ENCODE measurements around the gene ROBO1.
A peak's percentile ranks its signal among the peaks of the same experiment; 100 is the strongest.

Gene ROBO1

DNA sequence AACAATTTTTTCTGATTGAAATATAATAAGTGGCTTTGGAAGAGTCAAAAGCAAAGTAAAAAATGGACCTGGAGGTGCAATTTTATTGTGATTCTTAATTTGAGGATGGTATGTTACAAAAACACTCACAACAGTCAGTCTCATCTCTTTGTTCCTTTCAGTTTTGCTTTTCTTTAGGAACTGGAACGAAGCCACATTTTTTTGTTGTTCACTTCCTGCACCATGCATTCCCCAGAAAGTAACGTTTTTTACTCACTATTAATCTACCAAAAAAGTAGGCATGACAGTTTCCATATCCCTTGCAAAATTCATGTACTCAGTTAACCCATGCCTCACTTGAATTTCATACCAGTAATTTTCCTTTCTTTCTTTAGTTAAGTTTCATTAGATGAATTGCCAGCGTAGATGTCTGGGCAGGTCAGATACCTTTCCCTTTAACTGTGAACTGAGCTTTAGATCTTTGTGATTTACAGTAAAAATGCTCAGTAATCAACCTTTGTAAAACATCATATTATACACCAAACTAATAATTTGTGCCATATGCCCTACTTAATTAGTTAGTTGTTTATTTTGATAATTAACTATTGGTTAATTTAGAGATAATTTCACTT lies 384.3 kb downstream of the ROBO1 start:
- Histone ChIP-seq H4K20me1 (ENCODE audit: insufficient read depth, low read length) (no peaks in the 10 kb centered on the region), H3K4me3 (ENCODE audit: low read depth in 1 of 2, low read length in 2 of 2) (no peak overlapping the region), H3K27me3 (ENCODE audit: insufficient read depth, low read length, poor library complexity) (no peaks in the 10 kb centered on the region), H3K4me1 (ENCODE audit: insufficient read depth, low read length) (peaks cover 2% of the 10 kb centered on the region; the same call in 1 of the 2 replicates), H2AFZ (ENCODE audit: low read depth, low read length) (no peak overlapping the region), H3K27ac (ENCODE audit: low read length) (no peak overlapping the region), H3K9ac (ENCODE audit: low read depth, low read length) (no peak overlapping the region), H3K4me2 (ENCODE audit: insufficient read depth, low read length) (peak overlapping the region; percentile 25; the same call in 1 of the 2 replicates), H3K9me3 (ENCODE audit: insufficient read depth, low read length, severe bottlenecking) (no peaks in the 10 kb centered on the region), H3K79me2 (ENCODE audit: insufficient read depth, low read length) (no peaks in the 10 kb centered on the region), H3K36me3 (ENCODE audit: insufficient read depth, low read length) (no peaks in the 10 kb centered on the region)
- no peak for DNase-seq
- ATAC-seq (ENCODE audit: insufficient read depth, low read depth), result 0 out of 3 replicates have a peak, but pooled peaks have one; percentile 19
- TF ChIP-seq EZH2 (IDR thresholded peaks at IDR 0.05; ENCODE audit: borderline replicate concordance, low read depth, low read length, severe bottlenecking), result no peak
- TF ChIP-seq, protein P1, sequence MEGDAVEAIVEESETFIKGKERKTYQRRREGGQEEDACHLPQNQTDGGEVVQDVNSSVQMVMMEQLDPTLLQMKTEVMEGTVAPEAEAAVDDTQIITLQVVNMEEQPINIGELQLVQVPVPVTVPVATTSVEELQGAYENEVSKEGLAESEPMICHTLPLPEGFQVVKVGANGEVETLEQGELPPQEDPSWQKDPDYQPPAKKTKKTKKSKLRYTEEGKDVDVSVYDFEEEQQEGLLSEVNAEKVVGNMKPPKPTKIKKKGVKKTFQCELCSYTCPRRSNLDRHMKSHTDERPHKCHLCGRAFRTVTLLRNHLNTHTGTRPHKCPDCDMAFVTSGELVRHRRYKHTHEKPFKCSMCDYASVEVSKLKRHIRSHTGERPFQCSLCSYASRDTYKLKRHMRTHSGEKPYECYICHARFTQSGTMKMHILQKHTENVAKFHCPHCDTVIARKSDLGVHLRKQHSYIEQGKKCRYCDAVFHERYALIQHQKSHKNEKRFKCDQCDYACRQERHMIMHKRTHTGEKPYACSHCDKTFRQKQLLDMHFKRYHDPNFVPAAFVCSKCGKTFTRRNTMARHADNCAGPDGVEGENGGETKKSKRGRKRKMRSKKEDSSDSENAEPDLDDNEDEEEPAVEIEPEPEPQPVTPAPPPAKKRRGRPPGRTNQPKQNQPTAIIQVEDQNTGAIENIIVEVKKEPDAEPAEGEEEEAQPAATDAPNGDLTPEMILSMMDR (IDR thresholded peaks at IDR 0.05; ENCODE audit: borderline replicate concordance, extremely low read depth, low read length, poor library complexity, severe bottlenecking), result no peak

DNA sequence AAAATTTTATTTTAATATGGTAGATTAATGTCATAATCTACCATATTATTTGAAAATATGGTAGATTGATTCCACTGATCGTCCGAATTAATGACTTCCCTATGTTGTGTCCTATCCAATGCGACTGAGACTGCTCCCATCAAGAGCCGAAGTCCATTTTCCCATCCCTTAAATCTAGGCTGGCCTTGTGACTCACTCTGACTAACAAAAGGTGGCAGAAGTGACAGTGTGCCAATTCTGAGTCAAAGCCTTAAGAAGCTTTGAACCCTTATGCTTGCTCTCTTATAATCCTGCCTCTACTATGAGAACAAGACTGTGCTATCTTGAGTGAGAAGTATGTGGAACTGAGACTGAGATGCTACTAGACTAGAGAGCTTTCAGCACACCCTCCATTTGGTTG lies 387.2 kb downstream of the ROBO1 start:
- H3K27me3 ChIP-seq (ENCODE audit: insufficient read depth, low read length, poor library complexity), result no peaks in the 10 kb centered on the region
- H3K9ac ChIP-seq (ENCODE audit: low read depth, low read length), result no peak overlapping the region
- DNase-seq (no peak), ATAC-seq (ENCODE audit: insufficient read depth, low read depth) (no peak)
- H3K4me3 ChIP-seq (ENCODE audit: low read depth in 1 of 2, low read length in 2 of 2), result no peak overlapping the region
- no peak for TF ChIP-seq EZH2 (IDR thresholded peaks at IDR 0.05; ENCODE audit: borderline replicate concordance, low read depth, low read length, severe bottlenecking)
- TF ChIP-seq, protein P1 (IDR thresholded peaks at IDR 0.05; ENCODE audit: borderline replicate concordance, extremely low read depth, low read length, poor library complexity, severe bottlenecking), result no peak
- no peaks in the 10 kb centered on the region for H4K20me1 ChIP-seq (ENCODE audit: insufficient read depth, low read length)
- no peaks in the 10 kb centered on the region for H3K9me3 ChIP-seq (ENCODE audit: insufficient read depth, low read length, severe bottlenecking)
- H3K4me2 ChIP-seq (ENCODE audit: insufficient read depth, low read length), result no peak overlapping the region
- H3K4me1 ChIP-seq (ENCODE audit: insufficient read depth, low read length), result peaks cover 2% of the 10 kb centered on the region; the same call in 1 of the 2 replicates
- H3K79me2 ChIP-seq (ENCODE audit: insufficient read depth, low read length), result no peaks in the 10 kb centered on the region
- no peaks in the 10 kb centered on the region for H3K36me3 ChIP-seq (ENCODE audit: insufficient read depth, low read length)
- H2AFZ ChIP-seq (ENCODE audit: low read depth, low read length), result no peak overlapping the region
- no peak overlapping the region for H3K27ac ChIP-seq (ENCODE audit: low read length)

DNA sequence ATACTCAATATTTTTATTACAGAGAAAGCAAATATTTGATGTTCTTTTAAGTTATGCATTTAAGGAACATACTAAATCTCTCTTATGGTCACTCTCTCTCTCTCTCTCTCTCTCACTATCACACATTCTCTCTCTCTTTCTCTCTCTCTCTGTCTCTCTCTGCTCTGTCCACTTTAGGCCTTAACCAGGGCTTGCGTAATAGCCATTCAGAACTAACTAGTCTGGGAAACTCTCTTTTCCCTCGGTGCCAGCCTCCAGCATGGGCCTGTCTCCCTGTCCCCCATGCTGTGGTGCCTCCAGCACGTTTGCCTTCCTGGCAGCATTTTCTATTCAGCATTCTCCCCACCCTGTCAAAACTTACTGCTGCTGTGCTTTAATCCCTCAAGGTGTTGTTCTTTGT lies 389.7 kb downstream of the ROBO1 start:
- ATAC-seq (ENCODE audit: insufficient read depth, low read depth), result no peak
- Histone ChIP-seq H3K4me3 (ENCODE audit: low read depth in 1 of 2, low read length in 2 of 2) (no peak overlapping the region), H3K79me2 (ENCODE audit: insufficient read depth, low read length) (no peaks in the 10 kb centered on the region), H3K9ac (ENCODE audit: low read depth, low read length) (no peak overlapping the region), H3K9me3 (ENCODE audit: insufficient read depth, low read length, severe bottlenecking) (no peaks in the 10 kb centered on the region), H3K4me1 (ENCODE audit: insufficient read depth, low read length) (no peaks in the 10 kb centered on the region), H4K20me1 (ENCODE audit: insufficient read depth, low read length) (no peaks in the 10 kb centered on the region), H3K36me3 (ENCODE audit: insufficient read depth, low read length) (no peaks in the 10 kb centered on the region), H3K27me3 (ENCODE audit: insufficient read depth, low read length, poor library complexity) (no peaks in the 10 kb centered on the region), H3K4me2 (ENCODE audit: insufficient read depth, low read length) (no peak overlapping the region), H2AFZ (ENCODE audit: low read depth, low read length) (no peak overlapping the region), H3K27ac (ENCODE audit: low read length) (no peak overlapping the region)
- DNase-seq, result no peak
- TF ChIP-seq EZH2 (IDR thresholded peaks at IDR 0.05; ENCODE audit: borderline replicate concordance, low read depth, low read length, severe bottlenecking), result no peak
- TF ChIP-seq, protein P1 (IDR thresholded peaks at IDR 0.05; ENCODE audit: borderline replicate concordance, extremely low read depth, low read length, poor library complexity, severe bottlenecking), result no peak
